WTC11 (cell line): ENCODE measurements around the gene GRB10. TPM values are rescaled to one million over a fixed set of nuclear protein-coding genes. Genes with fewer than 3 reads are reported as not detected.
A peak's percentile ranks its signal among the peaks of the same experiment; 100 is the strongest.

Source experiments
- ATAC-seq: fragments of 200-7000 bp; cut with Tn5 transposase; 2 replicates; pipeline ENCODE4 v1.10.0; 2021; ENCODE audit warnings: mild to moderate bottlenecking, moderate library complexity
- CTCF ChIA-PET: fragments of 300-600 bp; sonication (Branson Sonifier 250); formaldehyde crosslinking; loops from one replicate; lab custom pipeline; 2021; ENCODE audit warnings: antibody characterized with exemption; lab: Charles Lee
- POLR2A ChIA-PET: fragments of 350-600 bp; sonication (Branson Sonifier 250); formaldehyde crosslinking; loops from one replicate; lab custom pipeline; 2021; ENCODE audit warnings: antibody characterized with exemption; lab: Charles Lee
- DNase-seq: peaks from one replicate; pipeline ENCODE4 v3.0.0; 2021; ENCODE audit warnings: low spot score
- H3K27ac Mint-ChIP-seq: 2 replicates; pipeline ENCODE4 v1.8.0; 2021; ENCODE audit warnings: mixed read lengths
- H3K27me3 Mint-ChIP-seq: 2 replicates; pipeline ENCODE4 v1.8.0; 2021; ENCODE audit warnings: low read depth, mild to moderate bottlenecking, moderate library complexity, mixed read lengths
- H3K36me3 Mint-ChIP-seq: 2 replicates; pipeline ENCODE4 v1.8.0; 2021; ENCODE audit warnings: mixed read lengths
- H3K4me1 Mint-ChIP-seq: 2 replicates; pipeline ENCODE4 v1.8.0; 2022; ENCODE audit warnings: mixed read lengths
- H3K4me3 Mint-ChIP-seq: 2 replicates; pipeline ENCODE4 v1.8.0; 2021; ENCODE audit warnings: mild to moderate bottlenecking, moderate library complexity, mixed read lengths
- H3K9me3 Mint-ChIP-seq: 2 replicates; pipeline ENCODE4 v1.8.0; 2021; ENCODE audit warnings: mixed read lengths
- FOXJ3 ChIP-seq: sonication (generic); formaldehyde crosslinking; IDR thresholded peaks from 2 replicates; pipeline ENCODE4 v1.9.0; 2021; ENCODE audit warnings: missing genetic modification reagents, mild to moderate bottlenecking, borderline replicate concordance
- FOXK1 ChIP-seq: sonication (generic); formaldehyde crosslinking; IDR thresholded peaks from 2 replicates; pipeline ENCODE4 v1.8.0; 2022; ENCODE audit warnings: mild to moderate bottlenecking, moderate library complexity, missing genetic modification reagents
- HMGA2 ChIP-seq: fragments of 250-450 bp; sonication (Bioruptor Pico); IDR thresholded peaks from 2 replicates; pipeline ENCODE4 v1.4.0; 2021; ENCODE audit warnings: mild to moderate bottlenecking, moderate library complexity
- JAZF1 ChIP-seq: fragments of 250-450 bp; sonication (Bioruptor Pico); IDR thresholded peaks from 2 replicates; pipeline ENCODE4 v1.9.0; 2021; ENCODE audit warnings: moderate library complexity, mild to moderate bottlenecking, inconsistent platforms
- NFE2L1 ChIP-seq: sonication (generic); formaldehyde crosslinking; IDR thresholded peaks from 2 replicates; pipeline ENCODE4 v1.8.1; 2023; ENCODE audit warnings: missing genetic modification reagents
- NFYB ChIP-seq: sonication (generic); formaldehyde crosslinking; conservative IDR thresholded peaks from 2 replicates; pipeline ENCODE4 v1.8.0; 2022; ENCODE audit warnings: low read depth, missing genetic modification reagents
- OVOL2 ChIP-seq: fragments of 250-450 bp; sonication (Bioruptor Pico); IDR thresholded peaks from 2 replicates; pipeline ENCODE4 v1.9.0; 2021; ENCODE audit warnings: mild to moderate bottlenecking, borderline replicate concordance
- PRRX2 ChIP-seq: fragments of 250-450 bp; sonication (Bioruptor Pico); IDR thresholded peaks from 2 replicates; pipeline ENCODE4 v1.8.0; 2021; ENCODE audit warnings: mild to moderate bottlenecking
- TCF7 ChIP-seq: sonication (generic); formaldehyde crosslinking; IDR thresholded peaks from 2 replicates; pipeline ENCODE4 v1.8.0; 2022; ENCODE audit warnings: mild to moderate bottlenecking, low read depth, missing genetic modification reagents, moderate library complexity
- ZNF423 ChIP-seq: fragments of 250-450 bp; sonication (Bioruptor Pico); IDR thresholded peaks from 2 replicates; pipeline ENCODE4 v2.1.2; 2022; ENCODE audit warnings: mild to moderate bottlenecking, moderate library complexity
- total RNA-seq: library from RNA; stranded (reverse); gene quantifications from 3 replicates; pipeline ENCODE4 v1.2.3, GENCODE V29; 2021
- TF ChIP-seq, protein P1 (sequence below): sonication (generic); formaldehyde crosslinking; IDR thresholded peaks from 2 replicates; pipeline ENCODE4 v1.8.1; 2023; ENCODE audit warnings: mild to moderate bottlenecking, missing genetic modification reagents, borderline replicate concordance
- TF ChIP-seq, protein P2 (sequence below): sonication (generic); formaldehyde crosslinking; IDR thresholded peaks from 2 replicates; pipeline ENCODE4 v1.8.1; 2023; ENCODE audit warnings: mild to moderate bottlenecking, missing genetic modification reagents, moderate library complexity
- TF ChIP-seq, protein P3 (sequence below): fragments of 250-450 bp; sonication (Bioruptor Pico); conservative IDR thresholded peaks from 2 replicates; pipeline ENCODE4 v1.9.0; 2021; ENCODE audit warnings: mild to moderate bottlenecking
- TF ChIP-seq, protein P4 (sequence below): fragments of 250-450 bp; sonication (Bioruptor Pico); IDR thresholded peaks from 2 replicates; pipeline ENCODE4 v2.1.2; 2022; ENCODE audit warnings: mild to moderate bottlenecking, moderate library complexity
- TF ChIP-seq, protein P5 (sequence below): sonication (generic); formaldehyde crosslinking; conservative IDR thresholded peaks from 2 replicates; pipeline ENCODE4 v1.8.1; 2022; ENCODE audit warnings: mild to moderate bottlenecking, missing genetic modification reagents
- TF ChIP-seq, protein P6 (sequence below): sonication (generic); formaldehyde crosslinking; IDR thresholded peaks from 2 replicates; pipeline ENCODE4 v1.8.0; 2023; ENCODE audit warnings: missing genetic modification reagents, mild to moderate bottlenecking, borderline replicate concordance
- TF ChIP-seq, protein P7 (sequence below): sonication (generic); formaldehyde crosslinking; IDR thresholded peaks from 2 replicates; pipeline ENCODE4 v1.8.0; 2022; ENCODE audit warnings: mild to moderate bottlenecking, missing genetic modification reagents
- TF ChIP-seq, protein P8 (sequence below): sonication (generic); formaldehyde crosslinking; IDR thresholded peaks from 2 replicates; pipeline ENCODE4 v1.8.1; 2022; ENCODE audit warnings: mild to moderate bottlenecking, missing genetic modification reagents, moderate library complexity, borderline replicate concordance

Gene GRB10
- total RNA-seq, 1 experiment from 2014 or later, result 103 TPM

DNA sequence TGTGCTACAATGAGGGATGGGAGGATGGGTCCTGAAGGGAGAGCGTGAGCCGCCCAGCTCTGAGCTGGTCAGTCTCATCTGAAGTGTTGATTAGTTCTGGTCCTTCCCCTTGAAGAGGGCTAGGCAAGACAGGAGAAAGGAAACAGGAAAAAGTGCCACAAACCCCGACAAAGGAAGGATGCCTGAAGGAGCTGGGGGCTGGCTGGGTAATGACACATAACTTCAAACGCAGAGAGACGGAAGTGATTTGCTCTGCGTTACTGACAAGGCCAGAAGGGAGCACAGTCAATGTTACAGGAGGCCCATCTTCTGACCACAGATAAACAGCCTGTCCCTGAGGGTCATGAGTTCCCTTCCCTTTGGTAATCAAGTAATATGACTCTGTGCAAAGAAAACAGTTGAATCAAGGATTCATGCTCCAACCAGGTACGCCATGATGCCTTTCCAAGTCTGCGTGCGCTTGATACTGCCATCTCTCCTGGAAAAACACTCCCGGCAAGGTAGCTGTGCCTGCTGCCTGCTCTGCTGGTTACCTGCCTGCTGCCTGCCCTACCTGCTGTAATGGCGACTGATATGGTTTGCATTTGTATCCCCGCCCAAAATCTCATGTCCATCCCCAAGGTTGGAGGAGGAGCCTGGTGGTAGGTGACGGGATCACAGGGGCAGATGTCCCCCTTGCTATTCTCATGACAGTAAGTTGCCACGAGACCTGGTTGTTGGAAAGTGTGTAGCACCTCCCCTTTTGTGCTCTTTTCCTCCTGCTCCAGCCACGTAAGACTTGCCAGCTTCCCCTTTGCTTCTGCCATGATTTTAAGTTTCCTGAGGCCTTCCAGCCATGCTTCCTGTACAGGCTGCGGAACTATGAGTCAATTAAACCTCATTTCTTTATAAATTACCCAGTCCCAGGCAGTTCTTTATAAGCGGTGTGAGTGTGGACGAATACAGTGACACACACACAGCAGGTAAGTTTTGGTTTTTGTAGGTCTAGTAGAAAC is 57.9 kb downstream of the GRB10 start:
- no peaks in the 10 kb centered on the region for H3K36me3 Mint-ChIP-seq
- TF ChIP-seq ZNF423 (no peak), TCF7 (no peak), JAZF1 (no peak), NFYB (CRISPR knock-in tag) (no peak), NFE2L1 (CRISPR knock-in tag) (no peak), FOXJ3 (CRISPR knock-in tag) (no peak), OVOL2 (CRISPR knock-in tag) (no peak), HMGA2 (CRISPR knock-in tag) (no peak), PRRX2 (no peak), FOXK1 (no peak)
- TF ChIP-seq, protein P1, sequence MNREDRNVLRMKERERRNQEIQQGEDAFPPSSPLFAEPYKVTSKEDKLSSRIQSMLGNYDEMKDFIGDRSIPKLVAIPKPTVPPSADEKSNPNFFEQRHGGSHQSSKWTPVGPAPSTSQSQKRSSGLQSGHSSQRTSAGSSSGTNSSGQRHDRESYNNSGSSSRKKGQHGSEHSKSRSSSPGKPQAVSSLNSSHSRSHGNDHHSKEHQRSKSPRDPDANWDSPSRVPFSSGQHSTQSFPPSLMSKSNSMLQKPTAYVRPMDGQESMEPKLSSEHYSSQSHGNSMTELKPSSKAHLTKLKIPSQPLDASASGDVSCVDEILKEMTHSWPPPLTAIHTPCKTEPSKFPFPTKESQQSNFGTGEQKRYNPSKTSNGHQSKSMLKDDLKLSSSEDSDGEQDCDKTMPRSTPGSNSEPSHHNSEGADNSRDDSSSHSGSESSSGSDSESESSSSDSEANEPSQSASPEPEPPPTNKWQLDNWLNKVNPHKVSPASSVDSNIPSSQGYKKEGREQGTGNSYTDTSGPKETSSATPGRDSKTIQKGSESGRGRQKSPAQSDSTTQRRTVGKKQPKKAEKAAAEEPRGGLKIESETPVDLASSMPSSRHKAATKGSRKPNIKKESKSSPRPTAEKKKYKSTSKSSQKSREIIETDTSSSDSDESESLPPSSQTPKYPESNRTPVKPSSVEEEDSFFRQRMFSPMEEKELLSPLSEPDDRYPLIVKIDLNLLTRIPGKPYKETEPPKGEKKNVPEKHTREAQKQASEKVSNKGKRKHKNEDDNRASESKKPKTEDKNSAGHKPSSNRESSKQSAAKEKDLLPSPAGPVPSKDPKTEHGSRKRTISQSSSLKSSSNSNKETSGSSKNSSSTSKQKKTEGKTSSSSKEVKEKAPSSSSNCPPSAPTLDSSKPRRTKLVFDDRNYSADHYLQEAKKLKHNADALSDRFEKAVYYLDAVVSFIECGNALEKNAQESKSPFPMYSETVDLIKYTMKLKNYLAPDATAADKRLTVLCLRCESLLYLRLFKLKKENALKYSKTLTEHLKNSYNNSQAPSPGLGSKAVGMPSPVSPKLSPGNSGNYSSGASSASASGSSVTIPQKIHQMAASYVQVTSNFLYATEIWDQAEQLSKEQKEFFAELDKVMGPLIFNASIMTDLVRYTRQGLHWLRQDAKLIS, result no peak
- TF ChIP-seq, protein P2, sequence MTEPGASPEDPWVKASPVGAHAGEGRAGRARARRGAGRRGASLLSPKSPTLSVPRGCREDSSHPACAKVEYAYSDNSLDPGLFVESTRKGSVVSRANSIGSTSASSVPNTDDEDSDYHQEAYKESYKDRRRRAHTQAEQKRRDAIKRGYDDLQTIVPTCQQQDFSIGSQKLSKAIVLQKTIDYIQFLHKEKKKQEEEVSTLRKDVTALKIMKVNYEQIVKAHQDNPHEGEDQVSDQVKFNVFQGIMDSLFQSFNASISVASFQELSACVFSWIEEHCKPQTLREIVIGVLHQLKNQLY (CRISPR knock-in tag), result no peak
- TF ChIP-seq, protein P3, sequence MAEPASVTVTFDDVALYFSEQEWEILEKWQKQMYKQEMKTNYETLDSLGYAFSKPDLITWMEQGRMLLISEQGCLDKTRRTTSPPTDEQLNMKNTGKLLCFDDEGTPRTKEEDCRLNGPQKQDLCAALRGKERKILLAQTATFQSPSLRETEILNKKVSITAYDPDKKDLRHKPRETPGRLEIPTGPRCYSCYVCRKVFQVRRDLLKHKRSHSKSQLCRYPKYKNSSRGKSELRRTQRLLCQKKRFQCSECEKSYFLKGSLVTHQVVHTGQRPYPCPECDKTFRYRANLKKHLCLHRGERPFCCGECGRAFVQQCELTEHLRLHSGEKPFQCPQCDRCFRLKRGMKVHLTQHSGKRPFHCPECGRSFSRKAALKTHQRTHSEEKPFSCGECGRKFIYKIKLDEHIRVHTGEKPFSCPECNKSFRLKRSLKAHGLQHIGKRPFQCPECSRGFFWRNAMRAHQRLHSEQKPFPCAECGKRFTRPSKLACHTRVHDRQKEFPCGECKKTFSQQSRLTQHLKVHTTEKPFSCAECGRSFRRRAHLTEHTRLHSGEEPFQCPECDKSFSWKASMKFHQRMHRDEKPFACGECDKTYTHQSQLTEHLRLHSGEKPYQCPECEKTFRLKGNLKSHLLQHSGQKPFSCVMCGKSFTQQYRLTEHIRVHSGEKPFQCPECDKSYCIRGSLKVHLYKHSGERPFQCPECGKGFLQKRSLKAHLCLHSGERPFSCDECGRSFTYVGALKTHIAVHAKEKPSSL, result no peak
- TF ChIP-seq, protein P4, sequence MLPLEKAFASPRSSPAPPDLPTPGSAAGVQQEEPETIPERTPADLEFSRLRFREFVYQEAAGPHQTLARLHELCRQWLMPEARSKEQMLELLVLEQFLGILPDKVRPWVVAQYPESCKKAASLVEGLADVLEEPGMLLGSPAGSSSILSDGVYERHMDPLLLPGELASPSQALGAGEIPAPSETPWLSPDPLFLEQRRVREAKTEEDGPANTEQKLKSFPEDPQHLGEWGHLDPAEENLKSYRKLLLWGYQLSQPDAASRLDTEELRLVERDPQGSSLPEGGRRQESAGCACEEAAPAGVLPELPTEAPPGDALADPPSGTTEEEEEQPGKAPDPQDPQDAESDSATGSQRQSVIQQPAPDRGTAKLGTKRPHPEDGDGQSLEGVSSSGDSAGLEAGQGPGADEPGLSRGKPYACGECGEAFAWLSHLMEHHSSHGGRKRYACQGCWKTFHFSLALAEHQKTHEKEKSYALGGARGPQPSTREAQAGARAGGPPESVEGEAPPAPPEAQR (CRISPR knock-in tag), result no peak
- TF ChIP-seq, protein P5, sequence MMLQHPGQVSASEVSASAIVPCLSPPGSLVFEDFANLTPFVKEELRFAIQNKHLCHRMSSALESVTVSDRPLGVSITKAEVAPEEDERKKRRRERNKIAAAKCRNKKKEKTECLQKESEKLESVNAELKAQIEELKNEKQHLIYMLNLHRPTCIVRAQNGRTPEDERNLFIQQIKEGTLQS, result no peak
- TF ChIP-seq, protein P6, sequence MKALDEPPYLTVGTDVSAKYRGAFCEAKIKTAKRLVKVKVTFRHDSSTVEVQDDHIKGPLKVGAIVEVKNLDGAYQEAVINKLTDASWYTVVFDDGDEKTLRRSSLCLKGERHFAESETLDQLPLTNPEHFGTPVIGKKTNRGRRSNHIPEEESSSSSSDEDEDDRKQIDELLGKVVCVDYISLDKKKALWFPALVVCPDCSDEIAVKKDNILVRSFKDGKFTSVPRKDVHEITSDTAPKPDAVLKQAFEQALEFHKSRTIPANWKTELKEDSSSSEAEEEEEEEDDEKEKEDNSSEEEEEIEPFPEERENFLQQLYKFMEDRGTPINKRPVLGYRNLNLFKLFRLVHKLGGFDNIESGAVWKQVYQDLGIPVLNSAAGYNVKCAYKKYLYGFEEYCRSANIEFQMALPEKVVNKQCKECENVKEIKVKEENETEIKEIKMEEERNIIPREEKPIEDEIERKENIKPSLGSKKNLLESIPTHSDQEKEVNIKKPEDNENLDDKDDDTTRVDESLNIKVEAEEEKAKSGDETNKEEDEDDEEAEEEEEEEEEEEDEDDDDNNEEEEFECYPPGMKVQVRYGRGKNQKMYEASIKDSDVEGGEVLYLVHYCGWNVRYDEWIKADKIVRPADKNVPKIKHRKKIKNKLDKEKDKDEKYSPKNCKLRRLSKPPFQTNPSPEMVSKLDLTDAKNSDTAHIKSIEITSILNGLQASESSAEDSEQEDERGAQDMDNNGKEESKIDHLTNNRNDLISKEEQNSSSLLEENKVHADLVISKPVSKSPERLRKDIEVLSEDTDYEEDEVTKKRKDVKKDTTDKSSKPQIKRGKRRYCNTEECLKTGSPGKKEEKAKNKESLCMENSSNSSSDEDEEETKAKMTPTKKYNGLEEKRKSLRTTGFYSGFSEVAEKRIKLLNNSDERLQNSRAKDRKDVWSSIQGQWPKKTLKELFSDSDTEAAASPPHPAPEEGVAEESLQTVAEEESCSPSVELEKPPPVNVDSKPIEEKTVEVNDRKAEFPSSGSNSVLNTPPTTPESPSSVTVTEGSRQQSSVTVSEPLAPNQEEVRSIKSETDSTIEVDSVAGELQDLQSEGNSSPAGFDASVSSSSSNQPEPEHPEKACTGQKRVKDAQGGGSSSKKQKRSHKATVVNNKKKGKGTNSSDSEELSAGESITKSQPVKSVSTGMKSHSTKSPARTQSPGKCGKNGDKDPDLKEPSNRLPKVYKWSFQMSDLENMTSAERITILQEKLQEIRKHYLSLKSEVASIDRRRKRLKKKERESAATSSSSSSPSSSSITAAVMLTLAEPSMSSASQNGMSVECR (CRISPR knock-in tag), result no peak
- TF ChIP-seq, protein P7, sequence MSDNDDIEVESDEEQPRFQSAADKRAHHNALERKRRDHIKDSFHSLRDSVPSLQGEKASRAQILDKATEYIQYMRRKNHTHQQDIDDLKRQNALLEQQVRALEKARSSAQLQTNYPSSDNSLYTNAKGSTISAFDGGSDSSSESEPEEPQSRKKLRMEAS, result no peak
- TF ChIP-seq, protein P8, sequence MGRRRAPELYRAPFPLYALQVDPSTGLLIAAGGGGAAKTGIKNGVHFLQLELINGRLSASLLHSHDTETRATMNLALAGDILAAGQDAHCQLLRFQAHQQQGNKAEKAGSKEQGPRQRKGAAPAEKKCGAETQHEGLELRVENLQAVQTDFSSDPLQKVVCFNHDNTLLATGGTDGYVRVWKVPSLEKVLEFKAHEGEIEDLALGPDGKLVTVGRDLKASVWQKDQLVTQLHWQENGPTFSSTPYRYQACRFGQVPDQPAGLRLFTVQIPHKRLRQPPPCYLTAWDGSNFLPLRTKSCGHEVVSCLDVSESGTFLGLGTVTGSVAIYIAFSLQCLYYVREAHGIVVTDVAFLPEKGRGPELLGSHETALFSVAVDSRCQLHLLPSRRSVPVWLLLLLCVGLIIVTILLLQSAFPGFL, result no peak
- DNase-seq, result no peak
- H3K27ac Mint-ChIP-seq, result peak overlapping the region; percentile 89
- peaks cover 33% of the 10 kb centered on the region for H3K4me1 Mint-ChIP-seq
- ChIA-PET POLR2A (no interaction called here), CTCF (no interaction called here)
- no peaks in the 10 kb centered on the region for H3K9me3 Mint-ChIP-seq
- ATAC-seq, result peak; percentile 68
- no peak overlapping the region for H3K4me3 Mint-ChIP-seq
- H3K27me3 Mint-ChIP-seq, result no peaks in the 10 kb centered on the region
